ENCODE measurements around the gene CACNA1H. TPM values are rescaled to one million over a fixed set of nuclear protein-coding genes. Genes with fewer than 3 reads are reported as not detected.
"Not testable (repeated sequence)": the region's sequence is repeated elsewhere in the genome, so short reads cannot be mapped to it uniquely, and the experiment has no call there.

The CACNA1H gene
- total RNA-seq, 2 donors from 2014 or later = 0.48 to 0.79 TPM

- Mint-ChIP-seq H3K27me3 (ENCODE audit: low read depth) (no peaks in the 10 kb centered on the region), H3K4me1 (ENCODE audit: low read depth) (no peaks in the 10 kb centered on the region), H3K36me3 (ENCODE audit: insufficient read depth in 2 of 2) (no peaks in the 10 kb centered on the region), H3K27ac (no peak overlapping the region), H3K9me3 (no peaks in the 10 kb centered on the region), H3K4me3 (no peak overlapping the region)
- DNase-seq (no peak), ATAC-seq (replicated peaks in 1 of 2) (no peak)
Measured at GRCh38 chr16:1218061-1218929, 65.4 kb downstream of the CACNA1H start.

- Mint-ChIP-seq H3K9me3 (no peaks in the 10 kb centered on the region), H3K4me3 (no peak overlapping the region), H3K4me1 (ENCODE audit: low read depth) (no peaks in the 10 kb centered on the region), H3K27ac (no peak overlapping the region), H3K36me3 (ENCODE audit: insufficient read depth in 2 of 2) (no peaks in the 10 kb centered on the region), H3K27me3 (ENCODE audit: low read depth) (no peaks in the 10 kb centered on the region)
- DNase-seq = no peak
- no peak for ATAC-seq (replicated peaks in 1 of 2)
Measured at GRCh38 chr16:1218930-1219611, 66.2 kb downstream of the CACNA1H start.

GRCh38 chr16:1220098-1220728 is 67.3 kb downstream of the CACNA1H start:
- Mint-ChIP-seq H3K4me1 (ENCODE audit: low read depth) (no peaks in the 10 kb centered on the region), H3K27ac (no peak overlapping the region)
- ATAC-seq (replicated peaks in 1 of 2) = no peak

GRCh38 chr16:1220841-1221627 is 68.1 kb downstream of the CACNA1H start:
- Mint-ChIP-seq H3K4me1 (ENCODE audit: low read depth) (no peaks in the 10 kb centered on the region), H3K27me3 (ENCODE audit: low read depth) (no peaks in the 10 kb centered on the region), H3K36me3 (ENCODE audit: insufficient read depth in 2 of 2) (no peaks in the 10 kb centered on the region), H3K4me3 (no peak overlapping the region), H3K9me3 (no peaks in the 10 kb centered on the region), H3K27ac (no peak overlapping the region)
- ATAC-seq (replicated peaks in 1 of 2) = no peak
- DNase-seq = no peak

More at GRCh38 chr16:1220098-1220728, 67.3 kb downstream of the CACNA1H start:
- Mint-ChIP-seq H3K27me3 (ENCODE audit: low read depth) (no peaks in the 10 kb centered on the region), H3K36me3 (ENCODE audit: insufficient read depth in 2 of 2) (no peaks in the 10 kb centered on the region), H3K4me3 (no peak overlapping the region), H3K9me3 (no peaks in the 10 kb centered on the region)
- DNase-seq = no peak

- DNase-seq (no peak), ATAC-seq (replicated peaks in 1 of 2) (no peak)
- Mint-ChIP-seq H3K27ac (no peak overlapping the region), H3K27me3 (ENCODE audit: low read depth) (no peaks in the 10 kb centered on the region), H3K4me3 (no peak overlapping the region), H3K9me3 (no peaks in the 10 kb centered on the region), H3K36me3 (ENCODE audit: insufficient read depth in 2 of 2) (no peaks in the 10 kb centered on the region), H3K4me1 (ENCODE audit: low read depth) (no peaks in the 10 kb centered on the region)
Measured at GRCh38 chr16:1221628-1222552, 69.0 kb downstream of the CACNA1H start.

GRCh38 chr16:1222553-1223354 is 69.8 kb downstream of the CACNA1H start:
- Mint-ChIP-seq H3K4me1 (ENCODE audit: low read depth) (no peaks in the 10 kb centered on the region), H3K27ac (no peak overlapping the region), H3K27me3 (ENCODE audit: low read depth) (no peaks in the 10 kb centered on the region), H3K4me3 (no peak overlapping the region), H3K9me3 (no peaks in the 10 kb centered on the region), H3K36me3 (ENCODE audit: insufficient read depth in 2 of 2) (no peaks in the 10 kb centered on the region)
- ATAC-seq (replicated peaks in 1 of 2) (no peak), DNase-seq (no peak)

- Mint-ChIP-seq H3K4me1 (ENCODE audit: low read depth) (no peaks in the 10 kb centered on the region), H3K36me3 (ENCODE audit: insufficient read depth in 2 of 2) (no peaks in the 10 kb centered on the region), H3K9me3 (no peaks in the 10 kb centered on the region), H3K27me3 (ENCODE audit: low read depth) (no peaks in the 10 kb centered on the region), H3K27ac (no peak overlapping the region), H3K4me3 (no peak overlapping the region)
- DNase-seq = no peak
- ATAC-seq (replicated peaks in 1 of 2) = no peak
Measured at GRCh38 chr16:1223355-1224214, 70.7 kb downstream of the CACNA1H start.

GRCh38 chr16:1224558-1224957 is 71.7 kb downstream of the CACNA1H start:
- H3K27ac Mint-ChIP-seq = no peak overlapping the region
- no peaks in the 10 kb centered on the region for H3K4me1 Mint-ChIP-seq (ENCODE audit: low read depth)
- DNase-seq (no peak), ATAC-seq (replicated peaks in 1 of 2) (no peak)
- no peaks in the 10 kb centered on the region for H3K9me3 Mint-ChIP-seq
- H3K27me3 Mint-ChIP-seq (ENCODE audit: low read depth) = no peaks in the 10 kb centered on the region
- no peaks in the 10 kb centered on the region for H3K36me3 Mint-ChIP-seq (ENCODE audit: insufficient read depth in 2 of 2)
- H3K4me3 Mint-ChIP-seq = no peak overlapping the region

- H3K27me3 Mint-ChIP-seq (ENCODE audit: low read depth) = no peaks in the 10 kb centered on the region
- H3K4me3 Mint-ChIP-seq = no peak within 1 kb of the TSS
- ATAC-seq (replicated peaks in 1 of 2) (no peak), DNase-seq (no peak)
- no peaks in the 10 kb centered on the region for H3K9me3 Mint-ChIP-seq
- no peak within 1 kb of the TSS for H3K27ac Mint-ChIP-seq
- H3K4me1 Mint-ChIP-seq (ENCODE audit: low read depth) = no peaks in the 10 kb centered on the region
- no peaks in the 10 kb centered on the region for H3K36me3 Mint-ChIP-seq (ENCODE audit: insufficient read depth in 2 of 2)
Measured at GRCh38 chr16:1225051-1225451, 72.1 kb downstream of the CACNA1H start, which contains the start of gene TPSG1. TSS of gene TPSG1 (minus strand) at chr16:1225268. CDS start at chr16:1225252, 16 bp downstream.

GRCh38 chr16:1225728-1226311 is 72.9 kb downstream of the CACNA1H start:
- not testable (repeated sequence) for H3K27ac Mint-ChIP-seq; H3K4me3 Mint-ChIP-seq; H3K9me3 Mint-ChIP-seq; ATAC-seq (replicated peaks in 1 of 2); H3K36me3 Mint-ChIP-seq (ENCODE audit: insufficient read depth in 2 of 2); H3K4me1 Mint-ChIP-seq (ENCODE audit: low read depth); DNase-seq; H3K27me3 Mint-ChIP-seq (ENCODE audit: low read depth)
